Prostate gland (tissue), 2 donors: Measurements from ENCODE around the gene HOXD9. TPM values are rescaled to one million over a fixed set of nuclear protein-coding genes. Genes with fewer than 3 reads are reported as not detected.

Experiments used
- DNase-seq: peaks from one replicate; pipeline ENCODE4 v3.0.0-alpha.2; 2019; ENCODE audit warnings: low spot score
- H3K27ac ChIP-seq, 2 donors: fragments of 200-600 bp; sonication (generic); 2 replicates each; pipeline ENCODE4 v1.5.1; 2017 to 2019
- H3K27me3 ChIP-seq: fragments of 200-600 bp; sonication (generic); replicated peaks from 2 replicates; pipeline ENCODE4 v1.5.1; 2019; ENCODE audit not compliant: insufficient read depth
- H3K36me3 ChIP-seq, 2 donors: fragments of 200-600 bp; sonication (generic); 1 replicate in 1 of 2; 2 replicates in 1 of 2; pipeline versions ENCODE4 v1.5.1 to v1.8.1; 2017 to 2019
- H3K4me1 ChIP-seq: fragments of 200-600 bp; sonication (generic); replicated peaks from 2 replicates; pipeline ENCODE4 v1.5.1; 2019
- H3K4me3 ChIP-seq, 2 donors: fragments of 200-600 bp; sonication (generic); 2 replicates each; pipeline ENCODE4 v1.5.1; 2017 to 2019
- H3K9me3 ChIP-seq: fragments of 200-600 bp; sonication (generic); 2 replicates; pipeline ENCODE4 v1.5.1; 2017
- POLR2A ChIP-seq: fragments of 450-650 bp; IDR thresholded peaks from one replicate; pipeline ENCODE4 v1.6.1; 2016; ENCODE audit warnings: antibody characterized with exemption, mild to moderate bottlenecking
- POLR2AphosphoS5 ChIP-seq: sonication (generic); formaldehyde crosslinking; IDR thresholded peaks from one replicate; pipeline ENCODE4 v1.6.1; 2017; ENCODE audit warnings: antibody characterized with exemption
- WGBS: methylation state at CpG from one replicate; pipeline ENCODE4 v1.1.5; 2018; 5-methylcytosine and 5-hydroxymethylcytosine counted together
- intact Hi-C: fragments of 100-400 bp; cut with DNase I; formaldehyde crosslinking; loops from one replicate; pipeline ENCODE4 v1.14.2; 2022
- total RNA-seq, 2 donors: library from RNA; depleted of rRNA; stranded (reverse); fragments of >200 nt; gene quantifications; one replicate each; pipeline ENCODE4 v1.1.0, GENCODE V29; 2016
- TF ChIP-seq, protein P1 (sequence below), 4 experiments: fragments of 200-600 bp in 2 of 4; fragments of 450-650 bp in 2 of 4; sonication (generic) in 2 of 4; IDR thresholded peaks; 1 replicate in 3 of 4; 2 replicates in 1 of 4; pipeline ENCODE4 v1.5.1; 2016 to 2019; ENCODE audit warnings: antibody characterized with exemption in 4 of 4, mild to moderate bottlenecking in 2 of 4, moderate library complexity in 2 of 4

HOXD9 gene
- total RNA-seq, 2 donors from 2014 or later: 5.9 to 29.1 TPM

- H3K36me3 ChIP-seq: no peaks in the 10 kb centered on the region
- H3K9me3 ChIP-seq: no peaks in the 10 kb centered on the region
- DNase-seq: no peak
- H3K27ac ChIP-seq: peak overlapping the region; percentile 67 to 70
- intact Hi-C loops: loop anchor here (5.0 kb wide), 2 partner anchors 721 to 836 kb away; no protein-coding TSS in a partner anchor
- TF ChIP-seq POLR2A (no peak), POLR2AphosphoS5 (peak; percentile 16)
- TF ChIP-seq, protein P1, sequence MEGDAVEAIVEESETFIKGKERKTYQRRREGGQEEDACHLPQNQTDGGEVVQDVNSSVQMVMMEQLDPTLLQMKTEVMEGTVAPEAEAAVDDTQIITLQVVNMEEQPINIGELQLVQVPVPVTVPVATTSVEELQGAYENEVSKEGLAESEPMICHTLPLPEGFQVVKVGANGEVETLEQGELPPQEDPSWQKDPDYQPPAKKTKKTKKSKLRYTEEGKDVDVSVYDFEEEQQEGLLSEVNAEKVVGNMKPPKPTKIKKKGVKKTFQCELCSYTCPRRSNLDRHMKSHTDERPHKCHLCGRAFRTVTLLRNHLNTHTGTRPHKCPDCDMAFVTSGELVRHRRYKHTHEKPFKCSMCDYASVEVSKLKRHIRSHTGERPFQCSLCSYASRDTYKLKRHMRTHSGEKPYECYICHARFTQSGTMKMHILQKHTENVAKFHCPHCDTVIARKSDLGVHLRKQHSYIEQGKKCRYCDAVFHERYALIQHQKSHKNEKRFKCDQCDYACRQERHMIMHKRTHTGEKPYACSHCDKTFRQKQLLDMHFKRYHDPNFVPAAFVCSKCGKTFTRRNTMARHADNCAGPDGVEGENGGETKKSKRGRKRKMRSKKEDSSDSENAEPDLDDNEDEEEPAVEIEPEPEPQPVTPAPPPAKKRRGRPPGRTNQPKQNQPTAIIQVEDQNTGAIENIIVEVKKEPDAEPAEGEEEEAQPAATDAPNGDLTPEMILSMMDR (IDR thresholded peaks at IDR 0.05): peak; percentile 26 to 70 (median 56)
- 8% methylated on average over 47 of the region's 49 CpGs for WGBS
- peak overlapping the region; percentile 10 to 21 for H3K4me3 ChIP-seq
- H3K27me3 ChIP-seq: peaks cover 16% of the 10 kb centered on the region
- no peaks in the 10 kb centered on the region for H3K4me1 ChIP-seq
Measured at GRCh38 chr2:176088048-176088936, 34.2 kb upstream of the HOXD9 start.

DNA sequence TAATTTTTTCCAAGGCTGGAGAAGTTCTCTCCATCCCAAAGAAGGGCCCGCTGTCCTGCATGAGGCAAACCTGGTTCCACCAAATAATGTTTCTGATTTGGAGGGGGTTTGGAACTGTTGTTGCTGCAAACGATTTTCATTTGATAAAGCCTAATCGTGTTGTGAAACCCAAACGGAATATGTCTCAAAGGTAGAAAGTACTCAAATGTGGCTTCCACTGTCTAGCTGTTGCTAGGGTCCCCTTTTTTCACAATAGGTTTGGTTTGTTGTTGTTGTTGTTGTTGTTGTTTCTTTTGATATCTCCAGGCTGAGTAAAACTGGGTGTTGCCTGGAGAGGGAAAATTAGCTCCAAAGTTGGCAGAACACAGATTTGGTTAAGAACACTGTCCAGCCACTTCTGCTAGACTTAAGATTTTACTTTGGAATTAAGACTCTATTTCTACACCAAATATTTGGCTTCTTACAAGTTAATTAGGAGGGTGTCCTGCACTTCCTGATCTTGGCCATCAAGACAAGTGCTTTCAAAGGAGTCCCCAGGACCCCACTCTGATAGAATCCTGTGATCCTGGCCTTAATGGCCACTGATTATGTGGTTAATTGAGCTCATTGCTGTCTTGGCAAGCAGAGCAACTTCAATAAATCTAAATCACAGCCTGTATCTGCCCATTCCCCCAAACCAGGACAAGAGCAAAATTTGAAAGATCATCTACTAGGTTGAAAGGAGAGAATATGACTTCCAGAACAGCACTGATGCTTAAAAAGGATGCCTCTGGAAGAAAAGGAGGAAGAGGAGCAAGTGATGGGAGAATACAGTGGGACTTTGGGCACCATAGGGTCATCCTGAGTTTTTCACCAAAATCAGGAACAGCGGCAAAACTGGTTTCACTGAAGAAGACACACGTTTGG, 33.3 kb upstream of the HOXD9 start:
- intact Hi-C loops: loop anchor here (5.0 kb wide), 2 partner anchors 722 to 837 kb away; no protein-coding TSS in a partner anchor
- Histone ChIP-seq H3K4me1 (no peaks in the 10 kb centered on the region), H3K9me3 (no peaks in the 10 kb centered on the region), H3K4me3 (no peak overlapping the region), H3K27me3 (peaks cover 16% of the 10 kb centered on the region), H3K36me3 (no peaks in the 10 kb centered on the region), H3K27ac (peak overlapping the region; percentile 67 to 70)
- DNase-seq: no peak
- TF ChIP-seq, protein P1 (IDR thresholded peaks at IDR 0.05): no peak
- WGBS: 38% methylated on average over 6 of the region's 6 CpGs

DNA sequence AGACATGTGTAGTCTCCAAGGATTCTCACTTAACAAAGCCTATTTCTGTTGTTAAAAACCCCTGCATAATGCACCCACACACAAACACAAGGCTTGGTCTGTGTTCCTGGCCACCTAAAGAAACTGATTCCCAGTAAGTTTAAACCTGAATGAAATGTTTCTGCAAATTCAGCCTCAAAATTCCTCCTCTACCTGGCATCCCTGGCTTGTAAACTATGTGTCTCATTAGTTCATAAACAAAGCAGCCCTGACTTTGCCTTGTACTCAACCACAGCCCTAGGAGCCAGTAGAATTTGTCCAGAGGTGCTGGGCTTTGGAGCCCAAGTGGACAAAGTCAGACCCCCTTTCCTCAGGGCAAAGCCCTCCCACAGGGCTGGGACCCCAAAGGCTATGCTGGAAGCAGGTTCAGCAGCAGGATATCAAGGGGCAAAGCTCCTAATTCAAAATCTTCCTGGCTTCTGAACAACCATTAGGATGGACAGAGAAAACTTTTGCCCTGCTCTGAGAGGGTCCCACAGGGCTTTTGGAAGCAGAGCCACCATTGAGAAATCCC, 32.6 kb upstream of the HOXD9 start:
- no peak overlapping the region for H3K4me3 ChIP-seq
- TF ChIP-seq POLR2A (no peak), POLR2AphosphoS5 (no peak)
- TF ChIP-seq, protein P1 (IDR thresholded peaks at IDR 0.05): no peak
- peaks cover 20% of the 10 kb centered on the region for H3K27me3 ChIP-seq
- no peaks in the 10 kb centered on the region for H3K4me1 ChIP-seq
- no peak for DNase-seq
- H3K9me3 ChIP-seq: no peaks in the 10 kb centered on the region
- no peaks in the 10 kb centered on the region for H3K36me3 ChIP-seq
- intact Hi-C loops: loop anchor here (5.0 kb wide), 3 partner anchors 723 to 923 kb away; partner anchors contain the start of gene ATF2
- H3K27ac ChIP-seq: no peak overlapping the region

DNA sequence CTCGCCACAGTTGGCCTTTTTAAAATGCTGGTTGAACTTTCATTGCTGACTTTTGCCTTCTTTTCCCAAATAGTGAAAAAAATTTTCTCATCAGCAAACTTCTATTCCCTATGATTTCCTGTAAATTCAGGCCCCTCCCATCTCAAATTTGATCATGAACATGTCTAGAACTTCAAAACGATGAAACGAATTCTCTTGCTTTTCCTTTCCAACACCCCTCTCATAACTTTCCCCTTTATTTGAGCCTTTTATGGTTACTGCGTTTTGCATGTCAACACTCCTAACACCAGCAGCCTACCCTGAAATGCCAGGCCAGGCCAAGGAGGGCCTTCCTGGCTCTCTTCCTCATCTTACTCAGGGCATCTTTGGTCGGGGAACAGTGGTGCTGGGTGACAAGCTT, 31.7 kb upstream of the HOXD9 start:
- H3K27ac ChIP-seq: peak overlapping the region in 1 of 2 donors; percentile 9
- 44% methylated on average over 5 of the region's 5 CpGs for WGBS
- intact Hi-C loops: loop anchor here (5.0 kb wide), 1 partner anchor 924 kb away; the partner anchor contains the start of gene ATF2
- H3K36me3 ChIP-seq: no peaks in the 10 kb centered on the region
- no peak overlapping the region for H3K4me3 ChIP-seq
- H3K9me3 ChIP-seq: no peaks in the 10 kb centered on the region
- no peaks in the 10 kb centered on the region for H3K4me1 ChIP-seq
- DNase-seq: no peak
- H3K27me3 ChIP-seq: peaks cover 16% of the 10 kb centered on the region
- TF ChIP-seq POLR2AphosphoS5: no peak
- no peak for TF ChIP-seq POLR2A
